ENCODE data around the gene GPR107. TPM values are rescaled to one million over a fixed set of nuclear protein-coding genes. Genes with fewer than 3 reads are reported as not detected.

Gene GPR107
- total RNA-seq, 2 experiments from 2014 or later = 10.4 to 24.3 TPM

DNA sequence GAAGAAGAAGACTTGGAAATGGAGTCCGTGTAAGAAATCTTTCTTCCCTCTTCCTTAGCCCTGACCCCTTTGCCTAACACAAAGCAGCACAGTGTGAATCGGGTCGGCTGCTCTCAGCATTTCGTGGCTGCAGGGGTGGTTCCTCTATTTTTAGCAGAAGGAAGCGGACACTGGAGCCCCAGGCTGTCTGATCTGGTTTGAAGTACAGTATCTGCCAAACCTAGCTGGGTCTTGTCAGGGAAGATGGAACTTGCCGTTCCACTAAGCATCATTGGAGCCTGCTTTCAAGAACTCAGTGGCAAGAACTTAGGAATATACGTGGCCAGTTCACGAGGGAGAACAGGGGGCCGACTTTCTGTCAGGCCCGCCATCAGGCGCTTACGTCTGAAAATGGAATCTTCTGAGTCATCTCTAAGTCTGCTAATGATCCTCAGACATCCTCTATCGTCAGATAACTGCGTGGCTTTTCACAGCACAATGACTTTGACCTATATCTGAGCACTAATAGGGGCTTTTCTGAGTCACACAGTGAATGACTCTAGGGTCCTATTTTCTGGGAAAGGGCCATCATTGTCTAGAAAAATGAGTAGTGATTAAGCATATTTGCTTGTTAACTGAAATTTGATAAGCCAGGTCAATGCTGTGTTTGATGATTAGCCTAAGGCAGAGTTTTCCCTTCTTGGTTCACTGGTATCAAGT, 75.2 kb downstream of the GPR107 start:
- no peak for DNase-seq (ENCODE audit: low spot score)
- no peaks in the 10 kb centered on the region for H4K20me1 ChIP-seq (ENCODE audit: insufficient read depth, low read length)
- H3K9me2 ChIP-seq (ENCODE audit: insufficient read depth, low read length) = no peaks in the 10 kb centered on the region
- H3K4me3 ChIP-seq (ENCODE audit: low read depth, low read length, poor library complexity, severe bottlenecking) = no peak overlapping the region
- peaks cover 4% of the 10 kb centered on the region for H3K4me1 ChIP-seq (ENCODE audit: insufficient read depth, low read length, poor library complexity, severe bottlenecking)
- TF ChIP-seq EZH2phosphoT487 (IDR thresholded peaks at IDR 0.05; ENCODE audit: borderline replicate concordance, low read depth, low read length) = no peak
- TF ChIP-seq, protein P1, sequence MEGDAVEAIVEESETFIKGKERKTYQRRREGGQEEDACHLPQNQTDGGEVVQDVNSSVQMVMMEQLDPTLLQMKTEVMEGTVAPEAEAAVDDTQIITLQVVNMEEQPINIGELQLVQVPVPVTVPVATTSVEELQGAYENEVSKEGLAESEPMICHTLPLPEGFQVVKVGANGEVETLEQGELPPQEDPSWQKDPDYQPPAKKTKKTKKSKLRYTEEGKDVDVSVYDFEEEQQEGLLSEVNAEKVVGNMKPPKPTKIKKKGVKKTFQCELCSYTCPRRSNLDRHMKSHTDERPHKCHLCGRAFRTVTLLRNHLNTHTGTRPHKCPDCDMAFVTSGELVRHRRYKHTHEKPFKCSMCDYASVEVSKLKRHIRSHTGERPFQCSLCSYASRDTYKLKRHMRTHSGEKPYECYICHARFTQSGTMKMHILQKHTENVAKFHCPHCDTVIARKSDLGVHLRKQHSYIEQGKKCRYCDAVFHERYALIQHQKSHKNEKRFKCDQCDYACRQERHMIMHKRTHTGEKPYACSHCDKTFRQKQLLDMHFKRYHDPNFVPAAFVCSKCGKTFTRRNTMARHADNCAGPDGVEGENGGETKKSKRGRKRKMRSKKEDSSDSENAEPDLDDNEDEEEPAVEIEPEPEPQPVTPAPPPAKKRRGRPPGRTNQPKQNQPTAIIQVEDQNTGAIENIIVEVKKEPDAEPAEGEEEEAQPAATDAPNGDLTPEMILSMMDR (conservative IDR thresholded peaks at IDR 0.05; ENCODE audit: low read length) = no peak
- H3K36me3 ChIP-seq (ENCODE audit: insufficient read depth, low read length) = peaks cover 36% of the 10 kb centered on the region
- intact Hi-C loops (cut with micrococcal nuclease; ENCODE audit: unreplicated experiment) = no loop called here
- H3K9me3 ChIP-seq (ENCODE audit: low read length) = no peaks in the 10 kb centered on the region
- H3K4me2 ChIP-seq (ENCODE audit: low read length) = no peak overlapping the region
- no TSS peak for BruUV-seq (replicated peaks)
- H3K27ac ChIP-seq (ENCODE audit: low read depth, low read length, poor library complexity, severe bottlenecking) = no peak overlapping the region
- H3K79me2 ChIP-seq (ENCODE audit: insufficient read depth, low read depth, low read length) = no peaks in the 10 kb centered on the region
- no peak overlapping the region for H2AFZ ChIP-seq (ENCODE audit: low read length)
- ChIA-PET CTCF (ENCODE audit: unreplicated experiment) (no interaction called here), POLR2A (no interaction called here)

DNA sequence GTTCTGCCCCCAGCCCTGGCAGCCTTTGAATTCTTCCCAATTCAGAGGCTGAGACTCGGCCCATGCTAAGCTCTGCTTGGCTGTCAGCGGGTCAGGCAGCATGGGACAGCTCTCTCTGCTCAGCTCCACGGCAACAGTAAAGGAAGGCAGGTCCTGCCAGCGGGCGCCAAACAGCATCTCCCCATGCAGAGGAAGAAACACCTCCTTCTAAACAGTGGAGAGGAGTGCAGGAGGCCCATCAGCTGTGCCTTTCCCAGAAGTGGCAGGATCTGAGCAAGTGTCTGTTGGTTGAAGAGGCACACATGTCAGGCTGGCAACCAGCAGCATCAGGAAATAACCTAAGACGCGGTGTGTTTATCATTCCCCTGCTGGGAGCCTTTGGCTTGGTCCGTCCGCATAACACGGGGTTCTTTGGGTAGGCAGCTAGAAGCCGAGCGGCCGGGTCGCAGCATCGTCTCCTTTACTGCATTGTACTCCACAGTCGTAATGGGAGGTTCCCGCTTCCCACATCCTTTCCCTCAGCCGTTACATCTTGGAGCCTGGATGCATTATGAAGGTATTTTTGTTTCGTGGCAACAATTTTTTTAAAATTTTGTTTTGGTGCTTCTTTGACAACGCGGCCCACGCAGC, 75.8 kb downstream of the GPR107 start:
- Histone ChIP-seq H2AFZ (ENCODE audit: low read length) (no peak overlapping the region), H3K36me3 (ENCODE audit: insufficient read depth, low read length) (peaks cover 36% of the 10 kb centered on the region), H3K79me2 (ENCODE audit: insufficient read depth, low read depth, low read length) (no peaks in the 10 kb centered on the region), H3K9me3 (ENCODE audit: low read length) (no peaks in the 10 kb centered on the region), H3K4me3 (ENCODE audit: low read depth, low read length, poor library complexity, severe bottlenecking) (no peak overlapping the region), H3K27ac (ENCODE audit: low read depth, low read length, poor library complexity, severe bottlenecking) (no peak overlapping the region), H3K9me2 (ENCODE audit: insufficient read depth, low read length) (no peaks in the 10 kb centered on the region), H3K4me1 (ENCODE audit: insufficient read depth, low read length, poor library complexity, severe bottlenecking) (no peaks in the 10 kb centered on the region), H4K20me1 (ENCODE audit: insufficient read depth, low read length) (no peaks in the 10 kb centered on the region), H3K4me2 (ENCODE audit: low read length) (no peak overlapping the region)
- TF ChIP-seq, protein P1 (conservative IDR thresholded peaks at IDR 0.05; ENCODE audit: low read length) = no peak
- no peak for TF ChIP-seq EZH2phosphoT487 (IDR thresholded peaks at IDR 0.05; ENCODE audit: borderline replicate concordance, low read depth, low read length)
- CTCF ChIA-PET (ENCODE audit: unreplicated experiment) = no interaction called here
- POLR2A ChIA-PET = no interaction called here
- BruUV-seq (replicated peaks) = no TSS peak
- DNase-seq (ENCODE audit: low spot score) = no peak
- intact Hi-C loops (cut with micrococcal nuclease; ENCODE audit: unreplicated experiment) = no loop called here

DNA sequence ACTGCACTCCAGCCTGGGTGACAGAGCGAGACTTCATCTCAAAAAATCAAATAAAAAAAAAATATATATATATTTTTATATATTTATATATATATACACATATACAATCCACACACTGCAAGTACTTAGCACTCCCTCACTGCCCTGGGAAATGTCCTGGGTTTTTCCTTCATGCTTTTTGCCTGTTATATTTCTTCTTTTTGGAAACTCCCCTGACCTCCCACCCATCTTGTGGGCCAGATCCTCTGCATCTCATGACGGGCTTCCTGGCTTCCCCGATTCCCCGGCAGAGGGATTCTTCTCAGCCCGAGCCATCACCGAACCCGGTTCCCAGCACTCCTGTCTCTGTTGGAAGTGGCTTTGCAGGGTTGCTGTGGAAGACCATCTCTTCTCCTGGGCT, 79.0 kb downstream of the GPR107 start:
- H3K4me2 ChIP-seq (ENCODE audit: low read length) = no peak overlapping the region
- peaks cover 25% of the 10 kb centered on the region for H3K36me3 ChIP-seq (ENCODE audit: insufficient read depth, low read length)
- intact Hi-C loops (cut with micrococcal nuclease; ENCODE audit: unreplicated experiment) = no loop called here
- ChIA-PET POLR2A (no interaction called here), CTCF (ENCODE audit: unreplicated experiment) (no interaction called here)
- no peak overlapping the region for H2AFZ ChIP-seq (ENCODE audit: low read length)
- no peak overlapping the region for H3K4me3 ChIP-seq (ENCODE audit: low read depth, low read length, poor library complexity, severe bottlenecking)
- no peaks in the 10 kb centered on the region for H3K4me1 ChIP-seq (ENCODE audit: insufficient read depth, low read length, poor library complexity, severe bottlenecking)
- no peaks in the 10 kb centered on the region for H3K9me2 ChIP-seq (ENCODE audit: insufficient read depth, low read length)
- TF ChIP-seq, protein P1 (conservative IDR thresholded peaks at IDR 0.05; ENCODE audit: low read length) = no peak
- TF ChIP-seq EZH2phosphoT487 (IDR thresholded peaks at IDR 0.05; ENCODE audit: borderline replicate concordance, low read depth, low read length) = no peak
- H3K9me3 ChIP-seq (ENCODE audit: low read length) = no peaks in the 10 kb centered on the region
- no peaks in the 10 kb centered on the region for H4K20me1 ChIP-seq (ENCODE audit: insufficient read depth, low read length)
- H3K79me2 ChIP-seq (ENCODE audit: insufficient read depth, low read depth, low read length) = no peaks in the 10 kb centered on the region
- H3K27ac ChIP-seq (ENCODE audit: low read depth, low read length, poor library complexity, severe bottlenecking) = no peak overlapping the region
- no peak for DNase-seq (ENCODE audit: low spot score)
- no TSS peak for BruUV-seq (replicated peaks)
